ENCODE measurements around the gene SYCP1.
"Not testable (repeated sequence)": the region's sequence is repeated elsewhere in the genome, so short reads cannot be mapped to it uniquely, and the experiment has no call there.

The SYCP1 gene

DNA sequence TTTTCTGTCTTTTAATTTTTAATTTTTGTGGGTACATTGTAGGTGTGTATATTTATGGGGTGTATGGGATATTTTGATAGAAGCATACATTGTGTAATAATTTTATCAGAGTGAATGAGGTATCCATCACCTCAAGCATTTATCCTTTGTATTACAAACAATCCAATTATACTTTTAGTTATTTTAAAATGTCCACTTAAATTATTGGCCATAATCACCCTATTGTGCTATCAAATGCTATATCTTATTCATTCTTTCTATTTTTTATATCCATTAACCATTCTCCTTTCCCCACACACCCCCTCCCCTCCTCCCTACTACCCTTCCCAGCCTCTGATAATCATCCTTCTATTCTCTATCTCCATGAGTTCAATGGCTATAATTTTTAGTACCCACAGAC is 104.8 kb downstream of the SYCP1 start:
- no peak for DNase-seq (ENCODE audit: low read depth)

DNA sequence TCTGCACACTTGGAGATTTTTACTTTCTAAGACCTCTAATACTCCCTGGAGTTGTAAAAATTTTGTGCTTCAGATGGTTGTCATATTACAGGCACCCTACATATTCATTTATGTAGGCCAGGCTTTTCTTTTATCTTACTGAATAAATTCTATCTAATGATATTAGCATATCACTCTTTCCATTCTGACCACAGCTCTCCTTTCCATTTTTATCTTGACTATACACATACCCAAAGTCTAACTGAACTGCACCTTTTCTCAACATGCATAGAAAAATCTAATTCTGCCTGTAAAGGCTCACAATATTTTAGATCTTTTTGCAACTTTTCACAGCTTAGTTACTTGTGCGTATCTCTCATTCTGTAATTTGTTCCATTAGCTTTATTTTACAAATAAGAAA is 122.2 kb downstream of the SYCP1 start:
- no peak for DNase-seq (ENCODE audit: low read depth)

More for the DNA sequence above, 104.8 kb downstream of the SYCP1 start:
- H3K4me3 ChIP-seq (ENCODE audit: low read depth, low read length) = no peak overlapping the region

DNA sequence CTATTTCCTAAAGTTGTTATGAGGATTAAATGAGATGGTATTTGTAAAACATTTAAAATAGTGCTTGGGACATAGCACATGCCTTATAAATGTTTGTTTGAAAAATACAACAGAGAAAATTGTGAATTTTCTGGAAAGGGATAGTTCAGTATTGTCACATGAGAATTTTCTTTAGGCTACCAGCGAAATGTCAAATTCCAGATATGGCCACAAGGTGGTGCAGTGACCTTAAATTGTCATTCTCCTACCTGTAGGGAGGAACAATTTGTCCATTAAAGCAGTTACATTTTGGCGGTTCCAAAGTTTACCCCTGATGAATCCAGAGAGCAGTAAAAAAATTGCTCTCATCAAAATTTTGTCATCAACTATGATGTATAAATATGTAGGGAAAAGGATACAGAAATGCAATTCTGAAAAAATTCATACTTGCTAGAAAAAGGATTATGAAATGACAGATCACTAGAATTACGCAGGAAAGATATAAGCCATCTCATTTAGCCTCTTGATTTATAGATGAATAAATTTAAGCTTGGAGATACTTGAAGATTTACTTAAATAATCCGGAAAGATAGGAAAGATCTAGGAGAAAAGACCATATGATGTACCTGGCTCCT is 124.7 kb downstream of the SYCP1 start:
- peak; percentile 8 for DNase-seq (ENCODE audit: low read depth)
- no peak overlapping the region for H3K4me3 ChIP-seq (ENCODE audit: low read depth, low read length)

More for the DNA sequence above, 122.2 kb downstream of the SYCP1 start:
- no peak overlapping the region for H3K4me3 ChIP-seq (ENCODE audit: low read depth, low read length)

DNA sequence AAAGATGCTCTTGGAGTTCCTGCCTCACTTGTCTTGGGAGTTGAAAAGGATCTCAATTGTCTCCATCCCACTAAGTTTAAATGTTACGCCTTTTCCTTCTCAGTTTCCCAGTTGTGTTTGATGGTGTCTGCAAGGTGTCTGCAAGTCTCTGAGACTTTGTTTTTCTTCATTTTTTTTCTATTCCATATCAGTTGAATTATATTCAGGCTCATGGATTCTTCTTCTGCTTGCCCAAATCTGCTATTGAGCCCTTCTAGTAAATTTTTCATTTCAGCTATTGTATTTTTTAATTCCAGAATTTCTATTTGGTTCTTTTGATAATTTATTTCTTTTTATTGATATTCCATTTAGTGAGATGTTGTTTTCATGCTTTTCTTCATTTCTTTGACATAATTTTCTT is 127.6 kb downstream of the SYCP1 start:
- DNase-seq (ENCODE audit: low read depth) = no peak
- no peak overlapping the region for H3K4me3 ChIP-seq (ENCODE audit: low read depth, low read length)

DNA sequence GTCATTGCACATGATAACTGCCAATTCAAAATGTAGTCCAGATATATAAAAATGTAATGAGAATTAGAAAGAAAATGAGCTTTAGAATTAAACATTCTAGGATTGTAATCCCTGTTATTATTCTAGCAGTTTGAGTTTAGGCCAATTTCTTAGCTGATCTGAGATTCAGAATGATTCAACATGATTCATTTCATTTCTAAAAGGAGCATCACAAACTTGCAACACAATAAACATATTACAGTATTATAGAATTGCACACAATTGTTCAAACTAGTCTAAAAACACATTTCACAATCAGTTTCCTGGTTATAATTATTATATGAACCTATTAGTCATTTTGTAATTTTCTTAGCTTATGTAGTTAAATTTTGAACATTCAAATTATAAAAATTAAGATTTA is 131.6 kb downstream of the SYCP1 start:
- no peak for DNase-seq (ENCODE audit: low read depth)
- H3K4me3 ChIP-seq (ENCODE audit: low read depth, low read length) = no peak overlapping the region

DNA sequence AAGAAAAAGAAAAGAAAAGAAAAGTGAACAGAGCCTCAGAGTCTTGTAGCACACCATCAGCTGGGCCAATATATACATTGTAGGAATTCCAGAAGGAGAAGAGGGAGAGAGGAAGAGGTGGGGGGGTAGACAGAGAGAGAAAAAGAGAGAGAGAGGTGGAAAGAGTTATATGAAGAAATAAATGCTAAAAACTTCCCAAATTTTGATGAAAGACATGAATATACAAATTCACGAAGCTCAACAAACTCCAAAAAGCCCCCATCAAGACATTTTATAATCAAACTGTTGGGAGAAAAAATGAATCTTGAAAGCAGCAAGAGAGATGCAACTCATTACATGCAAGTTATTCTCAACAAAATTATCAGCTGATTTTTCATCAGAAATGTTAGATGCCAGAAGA is 133.4 kb downstream of the SYCP1 start:
- DNase-seq (ENCODE audit: low read depth) = no peak
- H3K4me3 ChIP-seq (ENCODE audit: low read depth, low read length) = no peak overlapping the region

DNA sequence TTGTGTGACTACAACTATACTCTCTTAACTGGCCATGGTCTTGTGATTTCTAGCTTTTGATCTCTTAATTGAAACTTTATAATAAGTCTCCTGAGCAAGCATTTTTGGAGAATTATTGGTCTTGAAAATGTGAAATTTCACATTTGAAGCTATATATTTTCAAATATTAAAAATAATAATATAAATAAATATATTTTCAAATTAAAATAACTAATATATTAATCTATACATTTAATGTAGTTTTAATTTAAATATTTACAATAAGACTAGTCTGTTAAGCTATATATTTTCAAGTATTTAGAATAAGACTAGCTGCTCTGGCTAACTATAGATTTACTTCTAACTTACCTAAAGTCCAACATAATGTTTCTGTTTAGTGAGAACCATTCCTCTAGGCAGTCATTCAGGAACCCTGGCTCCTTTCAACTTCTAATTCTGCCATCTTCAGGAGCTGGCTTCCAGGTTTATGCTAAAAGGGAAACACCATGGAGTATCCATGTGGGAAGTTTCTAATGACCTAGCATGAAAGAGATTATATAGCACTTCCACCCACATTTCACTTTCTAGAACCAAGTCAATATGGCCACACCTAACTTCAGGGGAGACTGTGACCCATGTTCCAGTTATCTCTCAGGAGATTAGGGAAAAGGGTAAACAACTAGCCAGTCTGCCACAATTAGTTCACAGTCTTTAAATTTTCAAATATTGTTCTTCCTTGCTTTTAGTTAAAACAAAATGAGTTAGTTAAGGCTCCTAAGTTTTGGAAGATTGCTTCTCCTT is 143.0 kb downstream of the SYCP1 start:
- no peak overlapping the region for H3K4me3 ChIP-seq (ENCODE audit: low read depth, low read length)
- DNase-seq (ENCODE audit: low read depth) = no peak

DNA sequence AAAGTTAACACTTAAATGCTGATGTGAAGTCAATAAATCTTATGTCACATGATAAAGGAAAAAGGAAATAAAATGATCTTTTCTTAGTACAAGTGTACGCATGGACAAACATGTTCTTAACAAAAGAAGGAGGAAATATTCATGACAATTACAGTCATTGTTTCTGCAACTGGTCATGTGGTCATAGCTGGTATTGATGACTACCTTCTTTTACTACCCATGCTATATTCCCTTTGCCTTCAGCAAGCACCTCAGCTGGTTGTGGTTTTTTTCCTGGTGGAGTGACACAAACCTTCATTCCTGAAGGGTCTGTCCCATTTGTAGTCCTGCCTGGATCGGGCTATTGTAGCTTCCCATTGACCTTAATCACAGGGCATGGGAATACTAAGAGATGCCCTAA is 151.5 kb downstream of the SYCP1 start:
- no peak for DNase-seq (ENCODE audit: low read depth)
- no peak overlapping the region for H3K4me3 ChIP-seq (ENCODE audit: low read depth, low read length)

DNA sequence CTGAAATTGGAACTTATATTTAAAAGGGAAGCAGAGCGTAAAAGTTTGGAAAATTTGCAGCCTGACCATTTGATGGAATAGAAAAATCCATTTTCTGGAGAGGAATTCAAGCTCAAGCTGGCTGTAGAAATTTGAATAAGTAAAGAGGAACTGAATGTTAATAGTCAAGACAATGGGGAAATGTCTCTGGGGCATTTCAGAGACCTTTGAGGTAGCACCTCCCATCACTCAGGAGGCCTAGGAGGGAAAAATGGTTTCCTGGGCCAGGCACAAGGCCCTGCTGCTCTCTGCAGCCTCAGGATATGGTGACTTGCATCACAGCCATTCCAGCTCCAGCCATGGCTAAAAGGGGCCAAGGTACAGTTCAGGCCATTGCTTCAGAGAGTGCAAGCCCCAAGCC is 157.3 kb downstream of the SYCP1 start:
- H3K4me3 ChIP-seq (ENCODE audit: low read depth, low read length) = no peak overlapping the region
- DNase-seq (ENCODE audit: low read depth) = no peak

DNA sequence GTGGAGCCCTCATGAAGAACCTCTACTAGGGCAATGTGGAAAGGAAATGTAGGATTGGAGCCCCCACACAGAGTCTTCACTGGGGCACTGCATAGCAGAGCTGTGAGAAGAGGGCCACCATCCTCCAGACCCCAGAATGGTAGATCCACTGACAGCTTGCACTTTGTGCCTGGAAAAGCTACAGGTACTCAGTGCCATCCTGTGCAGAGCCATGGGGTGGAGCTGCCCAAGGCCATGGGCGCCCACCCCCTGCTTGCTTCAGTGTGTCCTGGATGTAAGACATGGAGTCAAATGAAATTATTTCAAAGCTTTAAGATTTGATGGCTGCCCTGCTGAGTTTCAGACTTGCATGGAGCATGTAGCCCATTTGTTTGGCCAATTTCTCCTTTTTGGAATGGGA is 157.8 kb downstream of the SYCP1 start:
- no peak for DNase-seq (ENCODE audit: low read depth)
- H3K4me3 ChIP-seq (ENCODE audit: low read depth, low read length) = no peak overlapping the region

DNA sequence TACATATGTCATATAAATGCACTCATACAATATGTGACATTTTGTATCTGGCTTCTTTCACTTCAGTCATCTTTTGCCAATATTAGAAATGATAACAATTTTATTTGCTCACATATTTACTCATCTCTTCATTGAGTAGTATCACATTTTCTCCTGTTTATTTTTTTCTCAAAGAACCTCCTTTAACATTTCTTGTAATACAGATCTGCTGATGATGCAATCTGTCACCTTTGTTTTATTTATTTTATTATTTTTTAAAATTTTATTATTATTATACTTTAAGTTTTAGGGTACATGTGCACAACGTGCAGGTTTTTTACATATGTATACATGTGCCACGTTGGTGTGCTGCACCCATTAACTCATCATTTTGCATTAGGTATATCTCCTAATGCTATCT is 159.1 kb downstream of the SYCP1 start:
- no peak overlapping the region for H3K4me3 ChIP-seq (ENCODE audit: low read depth, low read length)
- no peak for DNase-seq (ENCODE audit: low read depth)

DNA sequence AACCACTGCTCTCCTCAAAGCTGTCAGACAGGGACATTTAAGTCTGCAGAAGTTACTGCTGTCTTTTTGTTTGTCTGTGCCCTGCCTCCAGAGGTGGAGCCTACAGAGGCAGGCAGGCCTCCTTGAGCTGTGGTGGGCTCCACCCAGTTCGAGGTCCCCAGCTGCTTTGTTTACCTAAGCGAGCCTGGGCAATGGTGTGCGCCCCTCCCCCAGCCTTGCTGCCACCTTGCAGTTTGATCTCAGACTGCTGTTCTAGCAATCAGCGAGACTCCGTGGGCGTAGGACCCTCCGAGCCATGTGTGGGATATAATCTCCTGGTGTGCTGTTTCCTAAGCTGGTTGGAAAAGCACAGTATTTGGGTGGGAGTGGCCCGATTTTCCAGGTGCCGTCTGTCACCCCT is 164.9 kb downstream of the SYCP1 start:
- DNase-seq (ENCODE audit: low read depth); H3K4me3 ChIP-seq (ENCODE audit: low read depth, low read length): not testable (repeated sequence)

DNA sequence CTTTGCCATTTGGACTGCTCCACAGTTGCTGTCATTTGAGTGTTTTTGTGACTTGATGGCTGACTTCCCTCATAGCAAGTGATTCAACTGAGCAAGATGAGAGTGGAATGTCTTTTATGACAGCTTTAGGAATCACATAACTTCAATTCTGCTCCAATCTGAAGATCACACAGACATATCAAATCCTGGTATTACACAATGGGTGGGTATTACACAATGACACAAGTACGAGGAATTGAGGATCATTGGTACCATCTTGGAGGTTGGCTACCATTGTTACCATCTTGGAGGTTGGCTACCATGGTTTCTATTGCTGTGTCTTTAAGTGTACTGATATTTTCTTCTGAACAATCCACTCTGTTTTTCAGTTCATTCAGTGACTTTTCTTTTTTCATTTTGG is 166.5 kb downstream of the SYCP1 start:
- H3K4me3 ChIP-seq (ENCODE audit: low read depth, low read length) = no peak overlapping the region
- DNase-seq (ENCODE audit: low read depth) = no peak

DNA sequence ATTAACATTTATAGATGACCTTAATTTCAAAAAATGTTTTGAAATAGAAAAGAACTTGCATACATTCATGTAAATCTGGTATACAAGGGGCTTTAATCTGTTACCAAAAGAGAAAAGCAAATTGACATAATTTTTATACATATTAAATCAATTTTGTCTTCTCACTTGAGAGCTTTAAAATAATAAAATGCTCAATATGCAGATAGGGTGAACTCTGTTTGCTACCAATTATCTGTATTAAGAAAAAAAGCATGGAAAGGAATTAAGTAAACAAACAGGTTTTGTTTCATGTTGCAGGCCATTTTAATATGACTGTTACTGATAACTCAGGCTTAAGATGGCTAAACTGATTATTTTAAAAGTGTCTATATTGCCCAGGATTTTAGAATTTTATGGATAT is 168.9 kb downstream of the SYCP1 start:
- no peak overlapping the region for H3K4me3 ChIP-seq (ENCODE audit: low read depth, low read length)
- DNase-seq (ENCODE audit: low read depth) = no peak

DNA sequence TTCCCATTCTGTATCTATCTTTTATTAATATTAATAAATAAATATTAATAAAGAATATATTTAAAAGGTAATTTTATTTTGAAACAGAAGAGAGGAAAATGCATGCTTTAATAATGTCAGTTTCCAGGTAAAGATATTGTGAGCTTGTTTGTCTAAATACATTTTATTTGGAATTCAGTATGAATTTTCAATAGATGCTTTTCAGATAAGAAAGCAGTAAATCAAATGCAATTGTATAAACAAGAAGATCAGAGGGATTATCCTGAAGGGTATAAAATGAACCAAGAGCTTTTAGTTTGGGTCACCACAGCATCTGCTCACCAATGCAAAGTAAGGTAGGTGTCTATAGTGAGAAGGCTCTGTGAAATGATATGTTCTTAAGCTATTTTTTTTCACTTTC is 174.9 kb downstream of the SYCP1 start, which contains the start of gene TSHB:
Gene TSHB, plus strand, starts transcription at position 301 of the 400 bp plus-strand sequence. CDS start 3,537 bp downstream, outside the sequence.
- DNase-seq (ENCODE audit: low read depth) = no peak
- H3K4me3 ChIP-seq (ENCODE audit: low read depth, low read length) = no peak within 1 kb of the TSS

DNA sequence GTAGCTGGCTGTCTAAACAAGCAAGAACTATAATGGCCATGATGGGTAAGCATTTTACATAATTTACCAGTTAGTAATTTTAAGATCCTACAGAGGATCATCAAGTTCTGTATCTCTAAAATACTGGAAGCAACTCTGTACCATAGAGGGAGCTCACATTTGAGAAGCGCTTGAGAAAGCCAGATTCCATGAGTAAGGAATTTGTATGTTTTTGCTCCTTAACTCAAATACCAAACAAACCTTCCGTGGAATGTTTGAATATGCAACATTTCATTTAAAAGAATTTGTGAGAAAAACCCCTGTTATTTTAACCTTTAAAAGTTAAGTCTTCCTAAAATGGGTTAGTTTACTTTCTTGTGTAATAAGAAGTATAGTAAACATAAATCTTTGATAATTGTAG is 176.9 kb downstream of the SYCP1 start:
- H3K4me3 ChIP-seq (ENCODE audit: low read depth, low read length) = no peak overlapping the region

DNA sequence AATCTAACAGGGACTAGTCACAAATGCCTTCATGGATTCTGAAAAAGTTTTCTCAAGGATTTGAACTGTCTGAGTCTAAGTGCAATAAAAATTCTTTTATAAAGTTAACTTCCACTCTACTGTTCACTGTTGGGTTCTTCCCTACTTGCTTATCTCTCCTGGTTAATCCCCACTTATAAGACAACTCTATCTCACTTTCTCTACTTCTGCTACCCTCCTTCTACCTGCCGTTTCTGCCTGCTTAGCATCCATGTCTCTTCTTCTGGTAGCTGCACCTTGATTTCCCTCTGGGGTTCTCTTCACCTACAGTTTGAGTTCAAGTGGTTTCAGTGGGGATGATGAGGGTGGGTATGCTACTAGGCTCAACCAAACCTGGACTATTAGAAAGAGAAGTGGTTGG is 181.0 kb downstream of the SYCP1 start:
- no peak for DNase-seq (ENCODE audit: low read depth)
- H3K4me3 ChIP-seq (ENCODE audit: low read depth, low read length) = no peak overlapping the region

More for the DNA sequence above, 176.9 kb downstream of the SYCP1 start:
- no peak for DNase-seq (ENCODE audit: low read depth)

DNA sequence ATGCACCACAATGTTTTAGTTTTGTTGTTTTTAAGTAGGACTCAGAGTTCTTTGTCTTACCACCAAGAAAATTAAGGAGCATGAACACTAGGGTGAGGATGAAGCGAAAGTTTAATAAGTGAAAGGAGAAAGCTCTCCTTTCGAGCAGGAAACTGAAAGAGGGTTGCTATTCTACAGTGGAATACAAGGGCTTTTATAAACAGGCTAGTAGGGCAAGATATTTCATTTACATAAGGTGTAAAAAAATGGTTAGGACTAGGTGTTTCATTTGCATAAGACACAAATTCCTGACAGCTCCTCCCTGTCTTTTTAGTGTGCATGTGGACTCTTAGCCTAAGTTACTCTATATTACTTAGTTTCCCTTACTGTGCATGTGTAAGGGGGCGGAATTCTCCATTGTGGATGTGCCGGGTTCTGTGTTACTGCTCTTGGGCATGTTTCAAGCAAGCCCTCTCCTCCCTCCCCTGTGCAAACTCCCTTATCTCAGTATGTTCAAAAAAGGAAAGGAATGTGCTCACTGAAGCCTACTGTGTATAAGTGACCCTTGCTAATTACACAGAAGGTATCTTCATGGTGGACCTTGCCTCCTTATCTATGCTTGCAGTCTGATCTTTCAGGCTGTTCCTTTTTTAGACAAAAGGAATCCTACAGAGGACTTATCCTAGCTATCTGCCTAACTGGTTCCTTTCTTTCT is 182.3 kb downstream of the SYCP1 start:
- no peak overlapping the region for H3K4me3 ChIP-seq (ENCODE audit: low read depth, low read length)
- DNase-seq (ENCODE audit: low read depth) = no peak

DNA sequence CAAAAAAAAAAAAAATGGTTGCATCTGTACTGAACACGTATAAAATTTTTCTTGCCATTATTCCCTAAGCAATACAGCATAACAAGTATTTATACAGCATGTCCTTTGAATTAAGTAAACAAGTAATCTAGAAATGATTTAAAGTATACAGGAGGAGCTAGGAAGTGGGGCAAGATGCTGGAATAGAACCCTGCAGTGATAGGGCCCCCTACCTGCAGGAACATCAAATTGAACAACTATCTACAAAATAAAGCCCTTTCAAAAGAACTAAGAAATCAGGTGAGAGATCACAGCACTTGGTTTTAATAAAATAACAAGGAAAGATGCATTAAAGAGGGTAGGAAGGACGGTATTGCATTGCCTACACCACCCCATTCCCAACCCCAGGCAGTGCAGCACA is 185.8 kb downstream of the SYCP1 start:
- H3K4me3 ChIP-seq (ENCODE audit: low read depth, low read length) = no peak overlapping the region
- DNase-seq (ENCODE audit: low read depth) = no peak

DNA sequence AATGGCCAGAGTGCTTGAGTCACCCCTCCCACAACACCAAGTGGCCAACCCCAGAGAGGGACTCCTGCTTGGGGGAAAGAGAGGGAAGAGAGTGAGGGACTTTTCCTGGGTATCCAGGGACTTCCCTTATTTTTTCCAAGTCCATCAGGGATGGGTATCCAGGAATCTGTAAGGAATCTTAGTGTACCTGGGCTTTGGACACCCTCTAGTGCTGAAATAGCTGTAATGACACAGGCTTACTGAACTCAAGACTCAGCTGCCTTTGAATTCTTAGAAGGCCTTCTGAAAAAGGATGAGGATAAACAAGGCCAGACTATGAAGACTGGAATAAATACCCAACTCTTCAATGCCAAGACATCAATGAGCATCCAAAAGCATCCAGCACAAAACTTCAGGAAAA is 187.0 kb downstream of the SYCP1 start:
- DNase-seq (ENCODE audit: low read depth) = no peak
- H3K4me3 ChIP-seq (ENCODE audit: low read depth, low read length) = no peak overlapping the region
